GM12874 (cell line): ENCODE results near the gene C5orf58.

ENCODE experiments used
- CTCF ChIP-seq: IDR thresholded peaks from 2 replicates; pipeline ENCODE4 v1.5.1; 2011; ENCODE audit warnings: low read depth, mild to moderate bottlenecking, control low read depth, low read length, moderate library complexity; ENCODE audit not compliant: insufficient read depth

C5orf58 gene

GRCh38 chr5:170286386-170286925 is 53.7 kb downstream of the C5orf58 start:
- no peak for TF ChIP-seq CTCF

GRCh38 chr5:170287532-170287931 is 54.7 kb downstream of the C5orf58 start:
- TF ChIP-seq CTCF = no peak

- TF ChIP-seq CTCF = no peak
Observed at GRCh38 chr5:170288151-170288550, 55.4 kb downstream of the C5orf58 start.

GRCh38 chr5:170288551-170288950 is 55.8 kb downstream of the C5orf58 start:
- TF ChIP-seq CTCF = no peak

GRCh38 chr5:170289121-170289520 is 56.3 kb downstream of the C5orf58 start:
- no peak for TF ChIP-seq CTCF

- no peak for TF ChIP-seq CTCF
Observed at GRCh38 chr5:170289764-170290163, 57.0 kb downstream of the C5orf58 start.

GRCh38 chr5:170290498-170290897 is 57.7 kb downstream of the C5orf58 start:
- TF ChIP-seq CTCF = no peak
